Loucy (cell line): Measurements from ENCODE around the gene RTCA.
"Not testable (repeated sequence)": the region's sequence is repeated elsewhere in the genome, so short reads cannot be mapped to it uniquely, and the experiment has no call there.

Experiments
- CTCF ChIP-seq: fragments of 200-600 bp; sonication (generic); conservative IDR thresholded peaks from 2 replicates; pipeline ENCODE4 v1.5.1; 2014; ENCODE audit warnings: mild to moderate bottlenecking, antibody characterized with exemption, low read length
- EZH2phosphoT487 ChIP-seq: fragments of 200-600 bp; IDR thresholded peaks from 2 replicates; pipeline ENCODE4 v1.6.1; 2018; ENCODE audit warnings: antibody characterized with exemption, mild to moderate bottlenecking, moderate library complexity, borderline replicate concordance

- TF ChIP-seq CTCF, EZH2phosphoT487: not testable (repeated sequence)
Measured at GRCh38 chr1:100233566-100233965, 32.5 kb upstream of the RTCA start.
